ENCODE data around the gene CCDC91. TPM values are rescaled to one million over a fixed set of nuclear protein-coding genes. Genes with fewer than 3 reads are reported as not detected.

Gene CCDC91
- polyA plus RNA-seq, 1 donor (not counting 4 experiments of a cell fraction or from before 2014, with no cell fraction given): 26.5 TPM

DNA sequence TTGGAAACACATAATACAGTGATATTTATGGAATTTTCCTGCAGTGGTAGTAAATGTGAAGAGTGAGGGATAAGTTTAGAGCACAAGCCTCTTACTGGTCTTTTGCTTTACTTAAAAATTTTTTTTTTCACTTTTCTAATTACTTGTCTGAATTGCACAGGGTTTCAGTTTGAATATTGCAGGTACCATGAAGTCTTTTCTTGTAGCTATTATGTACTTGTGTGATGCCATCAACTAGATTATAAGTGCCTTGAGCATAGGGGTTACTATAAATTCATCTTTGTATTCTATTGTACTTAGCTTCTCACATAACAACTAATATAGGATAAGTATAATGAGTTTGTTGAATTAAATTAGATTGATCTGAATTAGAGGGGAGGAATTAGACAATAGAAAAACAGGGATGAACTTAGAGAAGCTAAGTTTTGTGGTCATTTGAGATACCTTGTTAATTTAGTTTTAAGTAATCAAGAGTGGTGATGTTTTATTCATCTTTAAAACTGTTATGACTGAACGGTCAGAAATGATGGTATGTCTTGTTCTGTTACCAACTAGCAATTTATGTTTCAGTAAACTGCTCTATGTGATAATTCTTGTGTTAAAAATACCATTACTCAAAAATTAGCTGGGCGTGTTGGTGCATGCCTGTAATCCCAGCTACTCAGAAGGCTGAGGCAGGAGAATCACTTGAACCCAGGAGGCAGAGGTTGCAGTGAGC, 42.1 kb downstream of the CCDC91 start:
- no peak overlapping the region for H3K27ac ChIP-seq (ENCODE audit: control insufficient read depth, insufficient read depth, low read length)
- no peak overlapping the region for H3K9ac ChIP-seq (ENCODE audit: control insufficient read depth, extremely low read depth, insufficient read depth, low read length)
- no peaks in the 10 kb centered on the region for H4K20me1 ChIP-seq (ENCODE audit: control insufficient read depth, extremely low read depth, insufficient read depth, low read length)
- H3K4me1 ChIP-seq (ENCODE audit: control insufficient read depth, extremely low read depth, insufficient read depth, low read length): peaks cover 4% of the 10 kb centered on the region
- no peaks in the 10 kb centered on the region for H3K79me2 ChIP-seq (ENCODE audit: control insufficient read depth, insufficient read depth, low read length)
- H3K4me3 ChIP-seq (ENCODE audit: control insufficient read depth in 2 of 3, extremely low read depth in 1 of 3, insufficient read depth in 2 of 3, low read depth in 1 of 3, low read length in 3 of 3): no peak overlapping the region
- no peak for DNase-seq (ENCODE audit: low read depth, low spot score)
- H3K9me1 ChIP-seq (ENCODE audit: control insufficient read depth, extremely low read depth, insufficient read depth, low read length): no peaks in the 10 kb centered on the region
- H3K36me3 ChIP-seq (ENCODE audit: control insufficient read depth in 2 of 2, extremely low read depth in 1 of 2, insufficient read depth in 2 of 2, low read length in 2 of 2): peaks cover 0 to 2% of the 10 kb centered on the region in 2 experiments
- no peak overlapping the region for H3K4me2 ChIP-seq (ENCODE audit: control insufficient read depth, extremely low read depth, insufficient read depth, low read depth, low read length)
- H2AFZ ChIP-seq (ENCODE audit: control insufficient read depth, low read length): no peak overlapping the region
- no peak for FAIRE-seq
- no peaks in the 10 kb centered on the region for H3K27me3 ChIP-seq (ENCODE audit: control insufficient read depth, extremely low read depth, insufficient read depth, low read length)
- no peak for TF ChIP-seq EZH2 (IDR thresholded peaks at IDR 0.05; ENCODE audit: low read length)
- dilution Hi-C loops (cut with MboI; ENCODE audit: extremely low pct_ligation_motif_present, low sequenced_read_pairs): no loop called here
- H3K9me3 ChIP-seq (ENCODE audit: control insufficient read depth, low read depth, low read length): no peaks in the 10 kb centered on the region

DNA sequence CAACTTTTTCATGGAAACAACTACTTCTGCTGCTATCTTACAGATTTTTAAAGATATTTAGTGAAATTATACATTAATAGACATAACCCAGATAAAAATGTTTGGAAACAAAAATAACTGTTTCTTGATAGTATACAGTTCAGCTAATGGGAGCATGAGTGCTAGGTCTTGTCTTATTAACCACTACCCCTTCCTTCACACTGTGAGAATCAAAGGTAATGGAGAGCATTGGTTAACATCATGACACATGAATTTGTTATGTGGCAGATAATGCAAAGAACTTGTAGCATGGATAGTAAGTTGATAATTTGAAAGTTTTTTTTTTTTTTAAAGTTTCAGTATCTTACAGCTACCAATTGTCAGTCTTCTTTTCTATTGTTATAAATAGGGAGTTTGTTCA, 44.2 kb downstream of the CCDC91 start:
- FAIRE-seq (no peak), DNase-seq (ENCODE audit: low read depth, low spot score) (no peak)
- H3K27ac ChIP-seq (ENCODE audit: control insufficient read depth, insufficient read depth, low read length): no peak overlapping the region
- H3K79me2 ChIP-seq (ENCODE audit: control insufficient read depth, insufficient read depth, low read length): no peaks in the 10 kb centered on the region
- H3K4me3 ChIP-seq (ENCODE audit: control insufficient read depth in 2 of 3, extremely low read depth in 1 of 3, insufficient read depth in 2 of 3, low read depth in 1 of 3, low read length in 3 of 3): no peak overlapping the region
- peaks cover 4% of the 10 kb centered on the region for H3K4me1 ChIP-seq (ENCODE audit: control insufficient read depth, extremely low read depth, insufficient read depth, low read length)
- dilution Hi-C loops (cut with MboI; ENCODE audit: extremely low pct_ligation_motif_present, low sequenced_read_pairs): no loop called here
- no peaks in the 10 kb centered on the region for H3K9me1 ChIP-seq (ENCODE audit: control insufficient read depth, extremely low read depth, insufficient read depth, low read length)
- H3K36me3 ChIP-seq (ENCODE audit: control insufficient read depth in 2 of 2, extremely low read depth in 1 of 2, insufficient read depth in 2 of 2, low read length in 2 of 2): peaks cover 0 to 2% of the 10 kb centered on the region in 2 experiments
- no peaks in the 10 kb centered on the region for H3K27me3 ChIP-seq (ENCODE audit: control insufficient read depth, extremely low read depth, insufficient read depth, low read length)
- H2AFZ ChIP-seq (ENCODE audit: control insufficient read depth, low read length): no peak overlapping the region
- no peak overlapping the region for H3K9ac ChIP-seq (ENCODE audit: control insufficient read depth, extremely low read depth, insufficient read depth, low read length)
- no peak overlapping the region for H3K4me2 ChIP-seq (ENCODE audit: control insufficient read depth, extremely low read depth, insufficient read depth, low read depth, low read length)
- TF ChIP-seq EZH2 (IDR thresholded peaks at IDR 0.05; ENCODE audit: low read length): no peak
- TF ChIP-seq, protein P1, sequence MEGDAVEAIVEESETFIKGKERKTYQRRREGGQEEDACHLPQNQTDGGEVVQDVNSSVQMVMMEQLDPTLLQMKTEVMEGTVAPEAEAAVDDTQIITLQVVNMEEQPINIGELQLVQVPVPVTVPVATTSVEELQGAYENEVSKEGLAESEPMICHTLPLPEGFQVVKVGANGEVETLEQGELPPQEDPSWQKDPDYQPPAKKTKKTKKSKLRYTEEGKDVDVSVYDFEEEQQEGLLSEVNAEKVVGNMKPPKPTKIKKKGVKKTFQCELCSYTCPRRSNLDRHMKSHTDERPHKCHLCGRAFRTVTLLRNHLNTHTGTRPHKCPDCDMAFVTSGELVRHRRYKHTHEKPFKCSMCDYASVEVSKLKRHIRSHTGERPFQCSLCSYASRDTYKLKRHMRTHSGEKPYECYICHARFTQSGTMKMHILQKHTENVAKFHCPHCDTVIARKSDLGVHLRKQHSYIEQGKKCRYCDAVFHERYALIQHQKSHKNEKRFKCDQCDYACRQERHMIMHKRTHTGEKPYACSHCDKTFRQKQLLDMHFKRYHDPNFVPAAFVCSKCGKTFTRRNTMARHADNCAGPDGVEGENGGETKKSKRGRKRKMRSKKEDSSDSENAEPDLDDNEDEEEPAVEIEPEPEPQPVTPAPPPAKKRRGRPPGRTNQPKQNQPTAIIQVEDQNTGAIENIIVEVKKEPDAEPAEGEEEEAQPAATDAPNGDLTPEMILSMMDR (optimal IDR thresholded peaks at IDR 0.05 in 1 of 3, IDR thresholded peaks at IDR 0.05 in 1 of 3, conservative IDR thresholded peaks at IDR 0.05 in 1 of 3; ENCODE audit: extremely low read depth in 1 of 3, insufficient read depth in 2 of 3, low read length in 3 of 3): no peak
- H4K20me1 ChIP-seq (ENCODE audit: control insufficient read depth, extremely low read depth, insufficient read depth, low read length): no peaks in the 10 kb centered on the region
- no peaks in the 10 kb centered on the region for H3K9me3 ChIP-seq (ENCODE audit: control insufficient read depth, low read depth, low read length)
